Gastroesophageal sphincter (tissue), 3 donors: ENCODE measurements around the gene CPSF6.
"Not testable (repeated sequence)": the region's sequence is repeated elsewhere in the genome, so short reads cannot be mapped to it uniquely, and the experiment has no call there.

Experiments
- EP300 ChIP-seq: sonication (generic); formaldehyde crosslinking; IDR thresholded peaks from one replicate; pipeline ENCODE4 v1.6.1; 2017; ENCODE audit warnings: antibody characterized with exemption, mild to moderate bottlenecking
- POLR2A ChIP-seq, 2 donors: fragments of 450-650 bp; IDR thresholded peaks; one replicate each; pipeline ENCODE4 v1.6.1; 2017; ENCODE audit warnings: antibody characterized with exemption in 2 of 2, mild to moderate bottlenecking in 2 of 2, moderate library complexity in 1 of 2
- POLR2AphosphoS5 ChIP-seq: sonication (generic); formaldehyde crosslinking; IDR thresholded peaks from one replicate; pipeline ENCODE4 v1.6.1; 2017; ENCODE audit warnings: antibody characterized with exemption
- TF ChIP-seq, protein P1 (sequence below), 4 experiments: fragments of 200-600 bp in 2 of 4; fragments of 450-650 bp in 2 of 4; sonication (generic) in 1 of 4; IDR thresholded peaks; one replicate each; pipeline ENCODE4 v1.5.1; 2017 to 2019; ENCODE audit warnings: antibody characterized with exemption in 4 of 4, mild to moderate bottlenecking in 2 of 4, moderate library complexity in 2 of 4

DNA sequence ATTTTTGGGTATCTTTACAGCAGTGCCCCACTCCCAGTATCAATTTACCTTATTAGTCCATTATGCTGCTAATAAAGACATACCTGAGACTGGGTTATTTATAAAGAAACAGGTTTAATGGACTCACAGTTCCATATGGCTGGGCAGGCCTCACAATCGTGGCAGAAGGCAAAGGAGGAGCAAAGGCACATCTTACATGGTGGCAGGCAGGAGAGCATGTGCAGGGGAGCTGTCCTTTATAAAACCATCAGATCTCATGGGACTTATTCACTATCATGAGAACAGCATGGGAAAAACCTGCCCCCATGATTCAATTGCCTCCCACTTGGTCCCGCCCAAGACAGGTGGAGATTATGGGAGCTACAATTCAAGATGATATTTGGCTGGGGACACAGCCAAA, 77.9 kb downstream of the CPSF6 start:
- TF ChIP-seq, protein P1, sequence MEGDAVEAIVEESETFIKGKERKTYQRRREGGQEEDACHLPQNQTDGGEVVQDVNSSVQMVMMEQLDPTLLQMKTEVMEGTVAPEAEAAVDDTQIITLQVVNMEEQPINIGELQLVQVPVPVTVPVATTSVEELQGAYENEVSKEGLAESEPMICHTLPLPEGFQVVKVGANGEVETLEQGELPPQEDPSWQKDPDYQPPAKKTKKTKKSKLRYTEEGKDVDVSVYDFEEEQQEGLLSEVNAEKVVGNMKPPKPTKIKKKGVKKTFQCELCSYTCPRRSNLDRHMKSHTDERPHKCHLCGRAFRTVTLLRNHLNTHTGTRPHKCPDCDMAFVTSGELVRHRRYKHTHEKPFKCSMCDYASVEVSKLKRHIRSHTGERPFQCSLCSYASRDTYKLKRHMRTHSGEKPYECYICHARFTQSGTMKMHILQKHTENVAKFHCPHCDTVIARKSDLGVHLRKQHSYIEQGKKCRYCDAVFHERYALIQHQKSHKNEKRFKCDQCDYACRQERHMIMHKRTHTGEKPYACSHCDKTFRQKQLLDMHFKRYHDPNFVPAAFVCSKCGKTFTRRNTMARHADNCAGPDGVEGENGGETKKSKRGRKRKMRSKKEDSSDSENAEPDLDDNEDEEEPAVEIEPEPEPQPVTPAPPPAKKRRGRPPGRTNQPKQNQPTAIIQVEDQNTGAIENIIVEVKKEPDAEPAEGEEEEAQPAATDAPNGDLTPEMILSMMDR (IDR thresholded peaks at IDR 0.05) = not testable (repeated sequence)
- not testable (repeated sequence) for TF ChIP-seq POLR2AphosphoS5; POLR2A (IDR thresholded peaks at IDR 0.05); EP300
